ENCODE results near the gene CLRN3. TPM values are rescaled to one million over a fixed set of nuclear protein-coding genes. Genes with fewer than 3 reads are reported as not detected.

The CLRN3 gene
- total and polyA plus RNA-seq, 8 donors: 0.18 to 0.84 (median 0.50) TPM; not detected in 2

- FAIRE-seq (no peak), DNase-seq (no peak)
- intact Hi-C loops (cut with DNase I): no loop called here
These were observed 3.0 kb downstream of the CLRN3 start for GRCh38 chr10:127889605-127890195.

GRCh38 chr10:127888521-127889312 is 4.0 kb downstream of the CLRN3 start:
- no peak for FAIRE-seq
- no peak for DNase-seq
- H3K9me3 ChIP-seq: no peaks in the 10 kb centered on the region
- no peaks in the 10 kb centered on the region for H3K27me3 ChIP-seq
- intact Hi-C loops (cut with DNase I): no loop called here
- H3K36me3 ChIP-seq: no peaks in the 10 kb centered on the region
- H3K4me1 ChIP-seq: no peaks in the 10 kb centered on the region
- 76 to 83% methylated on average over 13 of the region's 13 CpGs for WGBS, 2 donors
- TF ChIP-seq, protein P1, sequence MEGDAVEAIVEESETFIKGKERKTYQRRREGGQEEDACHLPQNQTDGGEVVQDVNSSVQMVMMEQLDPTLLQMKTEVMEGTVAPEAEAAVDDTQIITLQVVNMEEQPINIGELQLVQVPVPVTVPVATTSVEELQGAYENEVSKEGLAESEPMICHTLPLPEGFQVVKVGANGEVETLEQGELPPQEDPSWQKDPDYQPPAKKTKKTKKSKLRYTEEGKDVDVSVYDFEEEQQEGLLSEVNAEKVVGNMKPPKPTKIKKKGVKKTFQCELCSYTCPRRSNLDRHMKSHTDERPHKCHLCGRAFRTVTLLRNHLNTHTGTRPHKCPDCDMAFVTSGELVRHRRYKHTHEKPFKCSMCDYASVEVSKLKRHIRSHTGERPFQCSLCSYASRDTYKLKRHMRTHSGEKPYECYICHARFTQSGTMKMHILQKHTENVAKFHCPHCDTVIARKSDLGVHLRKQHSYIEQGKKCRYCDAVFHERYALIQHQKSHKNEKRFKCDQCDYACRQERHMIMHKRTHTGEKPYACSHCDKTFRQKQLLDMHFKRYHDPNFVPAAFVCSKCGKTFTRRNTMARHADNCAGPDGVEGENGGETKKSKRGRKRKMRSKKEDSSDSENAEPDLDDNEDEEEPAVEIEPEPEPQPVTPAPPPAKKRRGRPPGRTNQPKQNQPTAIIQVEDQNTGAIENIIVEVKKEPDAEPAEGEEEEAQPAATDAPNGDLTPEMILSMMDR (IDR thresholded peaks at IDR 0.05): no peak
- no peak for ATAC-seq
- H3K4me3 ChIP-seq: no peak overlapping the region
- no peak overlapping the region for H3K27ac ChIP-seq

More at GRCh38 chr10:127889605-127890195, 3.0 kb downstream of the CLRN3 start:
- Histone ChIP-seq H3K27me3 (no peaks in the 10 kb centered on the region), H3K27ac (no peak overlapping the region), H3K36me3 (no peaks in the 10 kb centered on the region), H3K4me1 (no peaks in the 10 kb centered on the region), H3K4me3 (no peak overlapping the region), H3K9me3 (no peaks in the 10 kb centered on the region)
- 53 to 65% methylated on average over 4 of the region's 4 CpGs for WGBS, 2 donors
- ATAC-seq: peak in 2 of 4 donors; percentile 27 to 59
- TF ChIP-seq, protein P1 (IDR thresholded peaks at IDR 0.05): no peak

DNA sequence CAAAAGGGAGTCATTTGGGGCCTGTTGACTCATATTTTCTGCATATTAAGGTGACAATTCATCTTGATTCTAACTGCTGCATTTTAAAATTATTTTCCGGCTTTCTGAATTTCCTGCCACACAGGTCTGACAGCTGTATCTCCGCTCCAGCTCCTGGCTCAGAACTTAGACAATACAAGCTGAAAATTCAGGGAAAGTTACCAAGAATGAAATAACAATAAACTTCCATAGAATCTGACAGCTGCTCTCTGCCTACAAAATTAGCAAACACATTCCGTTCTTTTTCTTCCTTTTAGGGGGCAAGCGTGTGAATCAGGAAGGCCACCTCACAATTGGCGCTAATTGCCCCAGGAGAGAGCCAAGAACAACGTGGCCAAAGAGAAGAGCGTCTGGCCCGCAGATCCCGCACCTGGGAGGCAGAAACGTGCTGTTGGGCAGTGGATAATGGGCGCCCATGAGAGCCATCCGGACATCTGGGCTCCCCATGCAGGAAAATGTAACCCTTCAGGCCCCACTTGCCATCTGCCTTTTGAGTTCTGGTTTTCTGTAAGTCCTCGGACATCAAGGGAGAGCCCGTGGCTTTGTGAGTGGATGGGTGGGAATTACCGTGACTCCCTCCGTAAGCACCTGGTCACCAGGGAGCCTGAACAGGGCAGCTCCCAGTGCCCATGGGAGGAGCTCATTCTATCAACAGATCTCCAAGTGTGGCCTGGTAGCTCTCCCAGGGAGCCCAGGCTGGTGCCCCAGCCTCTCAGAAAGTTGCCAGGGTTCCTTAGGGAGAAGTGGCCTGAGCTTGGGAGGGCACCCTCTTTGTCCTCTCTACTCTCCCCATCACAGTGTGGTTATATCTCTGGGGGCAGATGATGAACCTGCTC is 5.0 kb downstream of the CLRN3 start:
- Histone ChIP-seq H3K27ac (no peak overlapping the region), H3K36me3 (no peaks in the 10 kb centered on the region), H3K4me1 (no peaks in the 10 kb centered on the region), H3K9me3 (no peaks in the 10 kb centered on the region), H3K27me3 (no peaks in the 10 kb centered on the region), H3K4me3 (no peak overlapping the region)
- FAIRE-seq (no peak), DNase-seq (no peak), ATAC-seq (no peak)
- intact Hi-C loops (cut with DNase I): no loop called here
- TF ChIP-seq, protein P1 (IDR thresholded peaks at IDR 0.05): no peak
- 71 to 72% methylated on average over 16 of the region's 16 CpGs for WGBS, 2 donors

- H3K27me3 ChIP-seq: no peaks in the 10 kb centered on the region
- H3K9me3 ChIP-seq: no peaks in the 10 kb centered on the region
- TF ChIP-seq, protein P1 (IDR thresholded peaks at IDR 0.05): no peak
- H3K4me1 ChIP-seq: no peaks in the 10 kb centered on the region
- H3K36me3 ChIP-seq: no peaks in the 10 kb centered on the region
- ATAC-seq (no peak), FAIRE-seq (no peak), DNase-seq (no peak)
- 82 to 89% methylated on average over 12 of the region's 12 CpGs for WGBS, 2 donors
- no peak overlapping the region for H3K4me3 ChIP-seq
- intact Hi-C loops (cut with DNase I): no loop called here
- H3K27ac ChIP-seq: no peak overlapping the region
These were observed 6.2 kb downstream of the CLRN3 start for GRCh38 chr10:127886371-127887051.

Data from pancreas (tissue), 10 donors.